Measurements from ENCODE around the gene TH. TPM values are rescaled to one million over a fixed set of nuclear protein-coding genes. Genes with fewer than 3 reads are reported as not detected.

The TH gene
- total RNA-seq, 2 experiments from 2014 or later = not detected

- POLR2A ChIA-PET = no interaction called here
- no peak overlapping the region for H3K4me3 Mint-ChIP-seq
- H3K27ac Mint-ChIP-seq = no peak overlapping the region
- H3K9me3 Mint-ChIP-seq = no peaks in the 10 kb centered on the region
- no peak for DNase-seq
- CTCF ChIA-PET = interaction anchor here (0.8 kb wide), 1 partner anchor 9 kb away, joined by 3 read pairs; no protein-coding TSS in a partner anchor
- no peaks in the 10 kb centered on the region for H3K4me1 Mint-ChIP-seq
- H3K27me3 Mint-ChIP-seq = no peaks in the 10 kb centered on the region
- H3K36me3 Mint-ChIP-seq (ENCODE audit: low read depth) = no peaks in the 10 kb centered on the region
These were observed 2.1 kb upstream of the TH start for GRCh38 chr11:2173761-2174160.

DNA sequence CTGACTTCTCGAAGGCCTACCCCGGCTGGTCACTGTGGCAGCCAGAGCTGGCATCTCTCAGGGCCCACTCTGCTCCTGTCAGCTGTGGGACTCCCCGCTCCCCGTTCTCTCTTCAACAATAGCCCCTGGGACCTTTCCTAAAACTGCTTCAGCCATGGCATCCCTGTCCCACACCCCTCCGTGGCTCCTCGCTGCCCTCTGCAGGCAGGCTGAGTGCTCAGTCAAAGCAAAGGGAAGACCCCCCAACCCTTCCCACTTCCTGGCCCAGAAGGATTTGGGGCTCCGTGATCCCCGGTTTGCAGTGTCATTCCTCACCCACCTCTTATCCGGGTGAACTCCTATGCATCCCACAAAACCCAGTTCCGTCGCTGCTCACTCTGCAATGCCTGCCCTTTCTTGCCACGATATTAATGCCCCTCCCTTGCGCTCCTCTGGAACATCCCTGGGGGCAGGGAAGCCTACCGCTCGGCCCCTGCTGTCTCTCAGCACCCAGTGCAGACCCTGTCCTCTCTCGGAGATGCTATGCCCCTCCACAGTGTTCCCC, 1.6 kb upstream of the TH start:
- no peak overlapping the region for H3K27ac Mint-ChIP-seq
- ChIA-PET CTCF (interaction anchor here (0.8 kb wide), 1 partner anchor 8 kb away, joined by 3 read pairs; no protein-coding TSS in a partner anchor), POLR2A (no interaction called here)
- H3K27me3 Mint-ChIP-seq = no peaks in the 10 kb centered on the region
- no peak for DNase-seq
- no peaks in the 10 kb centered on the region for H3K36me3 Mint-ChIP-seq (ENCODE audit: low read depth)
- no peak overlapping the region for H3K4me3 Mint-ChIP-seq
- H3K4me1 Mint-ChIP-seq = no peaks in the 10 kb centered on the region
- no peaks in the 10 kb centered on the region for H3K9me3 Mint-ChIP-seq

GRCh38 chr11:2172676-2173075, 1.1 kb upstream of the TH start:
- no peak overlapping the region for H3K27ac Mint-ChIP-seq
- CTCF ChIA-PET = no interaction called here
- no peaks in the 10 kb centered on the region for H3K36me3 Mint-ChIP-seq (ENCODE audit: low read depth)
- POLR2A ChIA-PET = no interaction called here
- DNase-seq = no peak
- no peaks in the 10 kb centered on the region for H3K9me3 Mint-ChIP-seq
- no peaks in the 10 kb centered on the region for H3K4me1 Mint-ChIP-seq
- no peak overlapping the region for H3K4me3 Mint-ChIP-seq
- no peaks in the 10 kb centered on the region for H3K27me3 Mint-ChIP-seq

DNA sequence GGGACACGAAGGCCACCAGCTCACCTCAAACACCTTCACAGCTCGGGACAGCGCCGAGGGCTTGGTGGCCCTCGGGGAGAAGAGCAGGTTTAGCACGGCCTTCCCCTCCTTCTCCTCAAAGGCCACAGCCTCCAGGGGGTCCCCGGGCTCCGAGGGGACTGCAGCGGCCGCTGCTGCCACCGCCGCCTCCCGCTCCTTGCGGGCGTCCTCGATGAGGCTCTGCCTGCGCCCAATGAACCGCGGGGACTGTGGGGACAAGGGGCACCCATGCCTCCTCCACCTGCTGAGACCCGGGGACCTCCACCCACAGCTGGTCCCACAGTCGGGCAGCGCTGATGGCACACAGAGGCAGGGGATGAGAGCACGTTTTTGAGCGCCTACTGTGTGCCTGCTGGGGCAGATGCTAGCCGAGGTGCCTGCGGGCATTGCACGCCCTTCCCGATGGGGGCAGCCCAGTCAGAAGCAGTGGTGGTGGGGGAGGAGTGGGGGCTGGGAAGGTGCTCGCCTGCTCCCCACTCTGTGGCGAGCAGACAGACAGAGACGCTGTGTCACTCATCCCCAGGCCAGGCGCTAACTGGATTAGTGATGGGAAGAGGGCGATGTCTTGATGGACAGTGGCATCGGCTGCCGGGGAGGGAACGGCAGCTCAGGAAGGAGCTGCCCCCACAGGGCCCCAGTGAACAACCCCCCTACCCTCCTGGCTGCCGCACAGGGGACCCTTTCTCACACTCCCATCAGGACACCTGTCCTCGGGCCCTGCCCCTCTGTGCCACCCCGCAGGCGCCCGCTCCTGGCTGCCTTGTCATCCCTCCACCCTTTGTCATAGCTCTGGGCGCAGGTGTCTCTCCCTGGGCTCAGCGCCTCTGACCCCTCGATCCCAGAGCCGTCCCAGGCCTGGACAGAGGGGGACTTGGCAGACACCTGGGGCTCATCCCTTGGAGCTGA, 1.7 kb downstream of the TH start:
- Mint-ChIP-seq H3K27ac (no peak overlapping the region), H3K4me3 (no peak overlapping the region)
- CTCF ChIA-PET = interaction anchor here (0.7 kb wide), 1 partner anchor 13 kb away, joined by 3 read pairs; no protein-coding TSS in a partner anchor

DNA sequence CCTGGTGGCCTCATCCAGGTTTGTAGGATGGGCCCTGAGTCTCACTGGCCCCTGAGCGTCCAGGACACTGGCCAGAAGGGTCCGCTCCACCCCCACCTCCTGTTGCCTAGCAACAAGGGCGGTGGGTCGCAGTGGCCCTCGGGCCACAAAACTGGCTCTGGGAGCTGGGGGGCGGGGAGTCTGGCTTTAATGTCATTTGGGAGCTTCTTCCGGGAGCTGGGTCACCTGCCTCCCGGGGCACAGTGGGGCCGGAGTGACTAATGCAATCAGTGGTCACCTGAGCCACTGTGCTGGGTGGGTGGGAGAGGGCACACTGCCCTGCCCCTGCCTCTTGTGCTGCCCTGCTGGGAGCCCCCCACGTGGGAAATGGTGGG, 2.6 kb downstream of the TH start:
- H3K27ac Mint-ChIP-seq = no peak overlapping the region
- ChIA-PET CTCF (no interaction called here), POLR2A (no interaction called here)
- no peaks in the 10 kb centered on the region for H3K27me3 Mint-ChIP-seq
- H3K9me3 Mint-ChIP-seq = no peaks in the 10 kb centered on the region
- H3K4me1 Mint-ChIP-seq = no peaks in the 10 kb centered on the region
- no peaks in the 10 kb centered on the region for H3K36me3 Mint-ChIP-seq (ENCODE audit: low read depth)
- DNase-seq = no peak
- no peak overlapping the region for H3K4me3 Mint-ChIP-seq

More for the DNA sequence above, 1.7 kb downstream of the TH start:
- Mint-ChIP-seq H3K36me3 (ENCODE audit: low read depth) (no peaks in the 10 kb centered on the region), H3K27me3 (no peaks in the 10 kb centered on the region), H3K4me1 (no peaks in the 10 kb centered on the region), H3K9me3 (no peaks in the 10 kb centered on the region)
- POLR2A ChIA-PET = no interaction called here
- DNase-seq = no peak

DNA sequence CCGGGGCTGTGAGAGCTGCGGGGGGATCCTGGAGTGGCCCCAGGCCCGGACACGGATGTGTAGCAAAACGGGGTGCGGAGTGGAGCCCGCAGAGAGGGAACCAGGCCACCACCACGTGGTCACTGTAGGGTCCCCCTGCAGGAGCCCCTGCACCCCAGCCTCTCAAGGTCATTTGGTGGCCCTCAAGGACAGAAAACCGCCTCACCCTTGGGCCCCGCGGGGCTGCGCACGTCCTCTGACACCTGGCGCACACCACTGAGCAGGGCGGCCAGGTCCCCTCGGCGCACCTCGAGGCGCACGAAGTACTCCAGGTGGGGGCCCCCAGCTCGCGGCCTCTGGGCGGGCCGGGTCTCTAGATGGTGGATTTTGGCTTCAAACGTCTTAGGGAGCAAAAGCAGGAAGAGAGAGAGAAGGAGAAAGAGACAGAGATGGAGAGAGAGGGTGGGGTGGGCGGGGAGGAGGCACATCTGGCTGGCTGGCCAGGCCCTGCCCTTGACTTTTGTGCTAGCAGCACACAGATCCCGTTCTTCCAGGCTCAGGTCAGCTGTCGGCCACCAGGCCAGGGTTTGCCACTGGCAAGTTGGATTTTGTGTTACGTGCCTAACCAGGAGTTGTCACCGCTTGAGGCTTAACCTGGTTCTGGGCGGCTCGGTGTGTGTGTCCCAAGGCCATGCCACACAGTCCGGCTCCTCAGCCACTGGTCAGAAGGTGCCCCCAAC, 3.2 kb downstream of the TH start:
- CTCF ChIA-PET = no interaction called here
- no peak overlapping the region for H3K4me3 Mint-ChIP-seq
- H3K27me3 Mint-ChIP-seq = no peaks in the 10 kb centered on the region
- no peaks in the 10 kb centered on the region for H3K9me3 Mint-ChIP-seq
- DNase-seq = no peak
- POLR2A ChIA-PET = no interaction called here
- H3K4me1 Mint-ChIP-seq = no peaks in the 10 kb centered on the region
- no peaks in the 10 kb centered on the region for H3K36me3 Mint-ChIP-seq (ENCODE audit: low read depth)
- H3K27ac Mint-ChIP-seq = no peak overlapping the region

- no peak for DNase-seq
- Mint-ChIP-seq H3K36me3 (ENCODE audit: low read depth) (no peaks in the 10 kb centered on the region), H3K4me1 (no peaks in the 10 kb centered on the region), H3K9me3 (no peaks in the 10 kb centered on the region), H3K27ac (no peak overlapping the region), H3K27me3 (no peaks in the 10 kb centered on the region), H3K4me3 (no peak overlapping the region)
- CTCF ChIA-PET = interaction anchor here (1.6 kb wide), 1 partner anchor 15 kb away, joined by 3 read pairs; no protein-coding TSS in a partner anchor
- POLR2A ChIA-PET = no interaction called here
These were observed 4.2 kb downstream of the TH start for GRCh38 chr11:2167141-2168045.

DNA sequence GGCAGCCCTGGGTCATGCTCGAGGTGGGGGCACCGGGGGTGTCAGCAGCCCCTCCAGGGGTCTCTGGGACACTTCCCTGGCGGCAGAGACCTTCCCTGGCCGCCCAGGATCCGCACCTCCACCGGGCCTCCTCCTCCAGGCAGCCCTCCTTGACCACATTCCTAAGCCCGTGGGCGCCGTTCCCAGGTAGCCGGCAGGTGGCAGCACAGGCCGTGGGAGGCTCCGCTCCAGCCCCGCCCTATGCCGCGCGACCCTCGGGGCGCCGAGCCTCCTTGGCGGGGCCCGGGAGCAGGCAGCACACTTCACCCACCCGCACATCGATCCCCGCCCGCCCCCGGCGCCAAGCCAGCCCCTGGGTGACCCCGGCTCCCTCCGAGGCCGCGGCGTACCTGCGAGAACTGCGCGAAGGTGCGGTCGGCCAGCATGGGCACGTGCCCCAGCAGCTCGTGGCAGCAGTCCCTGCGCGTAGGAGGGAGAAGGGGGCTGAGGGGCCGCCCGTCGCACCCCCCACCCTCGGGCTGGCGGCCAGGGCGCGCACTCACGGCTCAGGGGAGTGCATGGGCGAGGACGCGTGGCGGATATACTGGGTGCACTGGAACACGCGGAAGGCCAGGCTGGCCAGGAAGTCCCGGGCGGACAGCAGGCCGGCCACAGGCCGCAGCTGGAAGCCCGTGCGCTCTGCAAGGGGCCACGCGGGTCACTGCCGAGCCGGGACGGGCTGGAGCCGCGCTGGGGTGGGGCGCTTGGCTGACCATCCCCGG, 5.3 kb downstream of the TH start:
- ChIA-PET CTCF (interaction anchor here (0.6 to 2.0 kb wide), 4 partner anchors 14 to 254 kb away, joined by 3 to 5 read pairs (median 4); no protein-coding TSS in a partner anchor), POLR2A (no interaction called here)
- Mint-ChIP-seq H3K36me3 (ENCODE audit: low read depth) (no peaks in the 10 kb centered on the region), H3K9me3 (no peaks in the 10 kb centered on the region), H3K27me3 (no peaks in the 10 kb centered on the region), H3K4me3 (no peak overlapping the region), H3K27ac (no peak overlapping the region), H3K4me1 (no peaks in the 10 kb centered on the region)
- DNase-seq = peak; percentile 42

GRCh38 chr11:2165571-2165970, 6.0 kb downstream of the TH start:
- no peak for DNase-seq
- CTCF ChIA-PET = interaction anchor here (0.6 to 2.0 kb wide), 4 partner anchors 8 to 255 kb away, joined by 3 to 5 read pairs (median 4); no protein-coding TSS in a partner anchor
- no peaks in the 10 kb centered on the region for H3K36me3 Mint-ChIP-seq (ENCODE audit: low read depth)
- H3K4me1 Mint-ChIP-seq = no peaks in the 10 kb centered on the region
- no peak overlapping the region for H3K4me3 Mint-ChIP-seq
- no peaks in the 10 kb centered on the region for H3K27me3 Mint-ChIP-seq
- POLR2A ChIA-PET = no interaction called here
- H3K9me3 Mint-ChIP-seq = no peaks in the 10 kb centered on the region
- H3K27ac Mint-ChIP-seq = no peak overlapping the region

DNA sequence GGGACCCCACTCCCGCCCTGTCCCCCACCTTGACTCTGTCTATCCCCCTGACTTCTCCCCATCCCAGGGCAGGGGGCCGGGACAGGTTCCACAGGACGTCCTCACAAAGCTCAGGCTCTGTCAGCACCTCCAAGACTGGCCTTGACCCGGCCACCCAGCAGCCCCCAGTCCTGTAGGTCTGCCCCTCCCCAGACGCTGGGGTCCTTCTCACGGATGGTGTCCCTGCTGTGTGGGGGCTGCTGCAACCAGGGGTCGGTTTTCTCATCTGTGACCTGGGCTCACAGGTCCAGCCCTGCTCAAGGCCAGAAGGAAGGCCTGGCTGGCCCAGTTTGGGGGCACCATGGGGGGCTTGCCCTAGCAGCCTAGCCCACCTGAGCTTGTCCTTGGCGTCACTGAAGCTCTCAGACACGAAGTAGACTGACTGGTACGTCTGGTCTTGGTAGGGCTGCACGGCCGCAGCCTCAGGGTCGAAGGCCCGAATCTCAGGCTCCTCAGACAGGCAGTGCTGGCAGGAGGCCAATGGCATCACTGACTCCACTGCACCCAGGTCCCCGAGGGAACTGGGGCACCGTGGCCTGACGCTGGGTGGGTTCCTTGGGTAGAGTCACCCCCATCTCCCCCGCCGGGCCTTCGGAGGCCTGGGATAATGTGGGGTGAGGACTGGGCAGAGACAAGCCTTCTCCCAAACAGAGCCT, 6.6 kb downstream of the TH start:
- DNase-seq = no peak
- Mint-ChIP-seq H3K27me3 (no peaks in the 10 kb centered on the region), H3K4me1 (no peaks in the 10 kb centered on the region), H3K9me3 (no peaks in the 10 kb centered on the region), H3K4me3 (no peak overlapping the region), H3K27ac (no peak overlapping the region), H3K36me3 (ENCODE audit: low read depth) (no peaks in the 10 kb centered on the region)
- ChIA-PET CTCF (interaction anchor here (0.6 to 2.0 kb wide), 5 partner anchors 9 to 256 kb away, joined by 3 to 5 read pairs (median 3); no protein-coding TSS in a partner anchor), POLR2A (no interaction called here)

- Mint-ChIP-seq H3K4me3 (no peak overlapping the region), H3K9me3 (no peaks in the 10 kb centered on the region), H3K27ac (no peak overlapping the region), H3K27me3 (no peaks in the 10 kb centered on the region), H3K4me1 (no peaks in the 10 kb centered on the region), H3K36me3 (ENCODE audit: low read depth) (no peaks in the 10 kb centered on the region)
- DNase-seq = no peak
- ChIA-PET CTCF (interaction anchor here (0.6 to 2.0 kb wide), 4 partner anchors 12 to 257 kb away, joined by 3 to 5 read pairs (median 5); no protein-coding TSS in a partner anchor), POLR2A (no interaction called here)
These were observed 7.5 kb downstream of the TH start for GRCh38 chr11:2164081-2164480.
